ENCODE results near the gene TTC21A.
A peak's percentile ranks its signal among the peaks of the same experiment; 100 is the strongest.

The TTC21A gene

GRCh38 chr3:39106851-39107387 is 561 bp upstream of the TTC21A start:
- Histone ChIP-seq H3K27me3 (replicated peaks; ENCODE audit: insufficient read depth, low read length) (no peaks in the 10 kb centered on the region), H3K9me2 (replicated peaks; ENCODE audit: insufficient read depth, low read length) (no peaks in the 10 kb centered on the region), H4K20me1 (ENCODE audit: insufficient read depth, low read length) (no peaks in the 10 kb centered on the region), H3K4me1 (ENCODE audit: low read length) (peaks cover 29% of the 10 kb centered on the region), H3K9ac (ENCODE audit: low read length) (peak overlapping the region; percentile 86), H3K9me3 (replicated peaks; ENCODE audit: insufficient read depth, low read length) (no peaks in the 10 kb centered on the region), H3K79me2 (ENCODE audit: low read length) (peaks cover 45% of the 10 kb centered on the region), H3K36me3 (replicated peaks; ENCODE audit: insufficient read depth, low read length) (no peaks in the 10 kb centered on the region), H3K4me2 (ENCODE audit: low read depth, low read length) (peak overlapping the region; percentile 90), H3F3A (ENCODE audit: insufficient read depth, low read length) (peaks cover 12% of the 10 kb centered on the region), H3K27ac (ENCODE audit: low read length) (0 out of 2 replicates have a peak overlapping the region, but pooled peaks have one; percentile 9), H2AFZ (ENCODE audit: low read length) (peak overlapping the region; percentile 93), H3K4me3 (ENCODE audit: low read length) (peak overlapping the region; percentile 99)
- no peak for DNase-seq
- no peak for TF ChIP-seq EZH2 (optimal IDR thresholded peaks at IDR 0.05; ENCODE audit: low read depth, low read length)

- DNase-seq: peak; percentile 88
- Histone ChIP-seq H3K79me2 (ENCODE audit: low read length) (peaks cover 38% of the 10 kb centered on the region), H3K9me3 (replicated peaks; ENCODE audit: insufficient read depth, low read length) (no peaks in the 10 kb centered on the region), H3K27me3 (replicated peaks; ENCODE audit: insufficient read depth, low read length) (no peaks in the 10 kb centered on the region), H3K4me1 (ENCODE audit: low read length) (peaks cover 29% of the 10 kb centered on the region), H3K4me3 (ENCODE audit: low read length) (peak overlapping the region; percentile 99), H3F3A (ENCODE audit: insufficient read depth, low read length) (peaks cover 12% of the 10 kb centered on the region), H3K27ac (ENCODE audit: low read length) (peak overlapping the region; percentile 87), H3K9ac (ENCODE audit: low read length) (peak overlapping the region; percentile 86), H2AFZ (ENCODE audit: low read length) (peak overlapping the region; percentile 93), H4K20me1 (ENCODE audit: insufficient read depth, low read length) (no peaks in the 10 kb centered on the region), H3K36me3 (replicated peaks; ENCODE audit: insufficient read depth, low read length) (no peaks in the 10 kb centered on the region), H3K9me2 (replicated peaks; ENCODE audit: insufficient read depth, low read length) (no peaks in the 10 kb centered on the region), H3K4me2 (ENCODE audit: low read depth, low read length) (peak overlapping the region; percentile 99)
- TF ChIP-seq EZH2 (optimal IDR thresholded peaks at IDR 0.05; ENCODE audit: low read depth, low read length): no peak
- no peak for TF ChIP-seq EZH2phosphoT487 (IDR thresholded peaks at IDR 0.05; ENCODE audit: low read length)
- no peak for TF ChIP-seq CTCF (IDR thresholded peaks at IDR 0.05; ENCODE audit: low read length)
Observed at GRCh38 chr3:39108200-39108710, 775 bp downstream of the TTC21A start.

- H3K27ac ChIP-seq (ENCODE audit: low read length): peak overlapping the region; percentile 87; the same call in 1 of the 2 replicates
- peaks cover 29% of the 10 kb centered on the region for H3K4me1 ChIP-seq (ENCODE audit: low read length)
- no peak for DNase-seq
- no peak for TF ChIP-seq EZH2 (optimal IDR thresholded peaks at IDR 0.05; ENCODE audit: low read depth, low read length)
- no peak for TF ChIP-seq EZH2phosphoT487 (IDR thresholded peaks at IDR 0.05; ENCODE audit: low read length)
- no peak for TF ChIP-seq CTCF (IDR thresholded peaks at IDR 0.05; ENCODE audit: low read length)
- no peak overlapping the region for H3K4me3 ChIP-seq (ENCODE audit: low read length)
- H3K27me3 ChIP-seq (replicated peaks; ENCODE audit: insufficient read depth, low read length): no peaks in the 10 kb centered on the region
- H3K4me2 ChIP-seq (ENCODE audit: low read depth, low read length): 0 out of 2 replicates have a peak overlapping the region, but pooled peaks have one; percentile 99
- no peaks in the 10 kb centered on the region for H3K9me2 ChIP-seq (replicated peaks; ENCODE audit: insufficient read depth, low read length)
- H4K20me1 ChIP-seq (ENCODE audit: insufficient read depth, low read length): no peaks in the 10 kb centered on the region
- H2AFZ ChIP-seq (ENCODE audit: low read length): no peak overlapping the region
- H3K9ac ChIP-seq (ENCODE audit: low read length): no peak overlapping the region
- no peaks in the 10 kb centered on the region for H3K36me3 ChIP-seq (replicated peaks; ENCODE audit: insufficient read depth, low read length)
- no peaks in the 10 kb centered on the region for H3K9me3 ChIP-seq (replicated peaks; ENCODE audit: insufficient read depth, low read length)
- H3F3A ChIP-seq (ENCODE audit: insufficient read depth, low read length): peaks cover 12% of the 10 kb centered on the region
- H3K79me2 ChIP-seq (ENCODE audit: low read length): peaks cover 31% of the 10 kb centered on the region
Observed at GRCh38 chr3:39109086-39109485, 1.6 kb downstream of the TTC21A start.

- H3F3A ChIP-seq (ENCODE audit: insufficient read depth, low read length): peaks cover 12% of the 10 kb centered on the region
- H3K27ac ChIP-seq (ENCODE audit: low read length): no peak overlapping the region
- no peak overlapping the region for H3K9ac ChIP-seq (ENCODE audit: low read length)
- no peak overlapping the region for H3K4me3 ChIP-seq (ENCODE audit: low read length)
- TF ChIP-seq EZH2 (optimal IDR thresholded peaks at IDR 0.05; ENCODE audit: low read depth, low read length) (no peak), CTCF (IDR thresholded peaks at IDR 0.05; ENCODE audit: low read length) (no peak), EZH2phosphoT487 (IDR thresholded peaks at IDR 0.05; ENCODE audit: low read length) (no peak)
- H2AFZ ChIP-seq (ENCODE audit: low read length): no peak overlapping the region
- H3K36me3 ChIP-seq (replicated peaks; ENCODE audit: insufficient read depth, low read length): no peaks in the 10 kb centered on the region
- no peaks in the 10 kb centered on the region for H3K27me3 ChIP-seq (replicated peaks; ENCODE audit: insufficient read depth, low read length)
- DNase-seq: no peak
- peaks cover 20% of the 10 kb centered on the region for H3K79me2 ChIP-seq (ENCODE audit: low read length)
- peaks cover 29% of the 10 kb centered on the region for H3K4me1 ChIP-seq (ENCODE audit: low read length)
- H3K9me2 ChIP-seq (replicated peaks; ENCODE audit: insufficient read depth, low read length): no peaks in the 10 kb centered on the region
- H4K20me1 ChIP-seq (ENCODE audit: insufficient read depth, low read length): no peaks in the 10 kb centered on the region
- no peak overlapping the region for H3K4me2 ChIP-seq (ENCODE audit: low read depth, low read length)
- H3K9me3 ChIP-seq (replicated peaks; ENCODE audit: insufficient read depth, low read length): no peaks in the 10 kb centered on the region
Observed at GRCh38 chr3:39110041-39110639, 2.7 kb downstream of the TTC21A start.
